ENCODE results near the gene ASPM.

- TF ChIP-seq CTCF (IDR thresholded peaks at IDR 0.05) (no peak), EZH2 (IDR thresholded peaks at IDR 0.05; ENCODE audit: borderline replicate concordance, insufficient read depth, low read depth, low read length, poor library complexity, severe bottlenecking) (no peak)
These were observed 63.0 kb downstream of the ASPM start for GRCh38 chr1:197083474-197083873.

Data from B cell (primary cell).